HG03039 (cell line): ENCODE data around the gene PRKCB.

Source experiments
- ATAC-seq: cut with Tn5 transposase; IDR thresholded peaks from one replicate; pipeline ENCODE4 v1.9.1; 2021; ENCODE audit warnings: mild to moderate bottlenecking, moderate library complexity; ENCODE audit not compliant: unreplicated experiment

Gene PRKCB

DNA sequence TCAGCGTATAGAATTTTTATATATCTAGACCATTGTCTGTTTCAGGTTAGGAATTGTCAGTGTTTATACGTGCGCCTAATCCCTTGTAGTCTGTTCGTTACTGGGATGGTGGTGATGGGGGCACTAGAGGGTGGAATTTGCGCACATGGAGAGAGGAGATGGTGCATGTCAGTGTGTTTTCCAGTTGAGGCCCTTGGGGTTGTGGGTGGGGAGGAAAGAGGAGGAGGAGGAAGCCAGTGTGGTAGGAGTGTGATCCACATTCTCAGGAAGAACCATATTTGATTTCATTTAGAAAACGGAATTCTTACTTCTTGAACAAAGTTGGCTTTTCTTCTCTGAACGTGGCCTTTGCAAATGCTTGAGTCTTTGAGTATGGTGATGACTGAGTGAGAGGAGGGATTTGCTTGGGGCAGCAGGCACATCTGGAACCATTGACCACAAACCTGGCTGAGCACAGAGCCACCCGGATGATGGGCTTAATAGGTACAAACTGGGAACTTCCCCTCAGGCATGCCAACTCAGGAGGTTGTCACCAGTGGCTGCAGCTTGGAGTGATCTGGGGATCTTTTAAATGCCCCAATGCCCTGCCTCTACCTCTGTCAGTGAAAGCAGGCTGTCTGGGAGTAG is 98.9 kb downstream of the PRKCB start:
- no peak for ATAC-seq

DNA sequence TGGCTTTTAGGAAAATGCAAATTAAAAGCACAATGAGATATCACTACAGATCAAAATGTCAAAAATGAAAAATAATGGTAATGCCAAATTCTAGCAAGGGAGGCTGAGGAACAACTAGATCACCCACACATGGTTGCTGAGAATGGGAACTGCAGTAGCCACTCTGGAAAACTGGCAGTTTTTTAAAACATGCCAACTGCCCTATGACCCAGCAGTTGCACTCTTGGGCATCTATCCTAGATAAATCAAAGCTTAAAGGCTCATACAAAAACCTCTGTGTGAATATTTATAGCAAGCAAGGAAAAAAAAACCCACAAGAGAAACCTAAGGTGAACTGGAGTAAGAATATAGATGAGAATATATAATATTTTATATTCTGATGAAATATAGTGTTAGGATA is 104.3 kb downstream of the PRKCB start:
- ATAC-seq, result no peak

DNA sequence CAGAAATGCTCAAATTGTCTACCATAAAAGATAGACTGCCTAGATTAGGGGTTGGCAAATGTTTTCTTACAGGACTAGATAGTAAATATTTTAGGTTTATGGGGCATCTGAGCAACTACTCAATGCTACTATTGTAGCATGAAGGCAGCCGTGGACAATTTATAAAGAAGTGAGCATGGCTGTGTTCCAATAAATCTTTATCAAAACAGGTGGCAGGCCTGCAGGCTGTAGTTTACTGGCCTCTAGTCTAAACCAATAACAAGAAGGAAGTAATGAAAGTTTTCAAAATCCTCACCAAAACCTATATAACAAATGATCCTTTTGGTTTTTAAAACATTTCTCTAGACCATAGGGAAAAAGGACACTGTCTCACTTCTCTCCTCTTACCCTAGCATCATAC is 105.2 kb downstream of the PRKCB start:
- no peak for ATAC-seq

DNA sequence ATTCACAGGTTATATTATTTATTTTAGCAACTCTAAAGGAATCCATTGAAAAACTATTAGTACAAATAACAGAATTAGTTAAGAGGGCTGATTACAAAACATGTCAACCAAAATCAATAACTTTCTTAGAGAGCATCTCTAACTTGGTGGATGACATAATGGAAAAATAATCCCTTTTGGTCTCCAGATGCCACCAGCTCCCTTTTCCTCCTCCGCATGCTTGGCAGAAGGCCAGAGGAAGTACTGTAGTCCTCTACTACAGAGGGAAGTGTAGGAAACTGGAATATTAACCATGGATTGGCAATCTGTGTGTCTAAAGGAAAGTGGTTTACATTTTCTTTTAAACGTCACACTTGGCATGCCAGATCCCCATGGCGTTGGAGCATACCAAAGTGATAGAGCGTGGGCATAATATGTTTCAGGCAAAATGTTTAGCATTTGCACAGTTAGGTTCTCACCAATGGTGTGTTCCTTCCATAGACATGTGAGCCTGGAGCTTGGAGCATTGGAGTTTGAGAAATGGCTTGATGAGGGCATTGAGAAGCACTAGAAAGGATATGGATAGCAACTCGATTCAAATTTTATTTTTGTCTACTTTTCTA is 106.3 kb downstream of the PRKCB start:
- ATAC-seq, result no peak

DNA sequence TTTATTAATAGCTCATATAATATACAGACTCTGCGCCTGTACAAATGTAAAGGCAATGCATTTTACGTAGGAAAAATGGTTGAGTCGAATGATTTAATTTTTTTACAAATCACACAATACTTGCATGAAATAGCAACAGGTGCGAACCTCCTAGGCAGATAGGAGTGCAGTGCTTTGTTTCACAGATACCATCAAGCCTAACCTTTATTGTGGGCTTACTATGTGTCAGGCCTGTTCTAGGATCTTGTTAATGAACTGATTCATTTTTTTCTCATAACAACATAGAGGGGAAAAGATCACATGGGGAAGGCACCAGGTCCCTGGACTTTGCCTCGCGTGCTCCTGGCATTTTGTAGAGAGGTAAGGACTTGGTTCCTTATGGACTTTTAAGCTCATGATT is 107.8 kb downstream of the PRKCB start:
- ATAC-seq, result no peak

DNA sequence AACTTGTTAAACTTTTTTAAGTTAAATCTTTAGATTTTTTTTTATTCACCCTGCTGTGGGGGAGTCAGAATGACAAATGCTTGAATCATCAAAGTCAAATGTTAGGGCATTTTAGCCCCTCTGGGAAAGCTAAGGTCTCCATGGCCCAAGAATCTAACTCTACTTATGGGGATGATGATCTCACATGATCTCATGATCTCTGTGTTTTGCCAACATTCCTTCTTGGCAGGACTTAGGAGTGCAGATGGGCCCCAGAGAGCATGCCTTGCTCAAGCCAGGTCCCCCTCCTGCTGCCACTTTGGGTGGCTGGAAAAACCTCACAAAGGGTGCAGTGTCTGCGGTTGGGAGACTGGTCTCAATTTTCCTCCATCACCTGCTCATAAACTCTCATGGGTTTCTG is 108.6 kb downstream of the PRKCB start:
- ATAC-seq, result no peak

DNA sequence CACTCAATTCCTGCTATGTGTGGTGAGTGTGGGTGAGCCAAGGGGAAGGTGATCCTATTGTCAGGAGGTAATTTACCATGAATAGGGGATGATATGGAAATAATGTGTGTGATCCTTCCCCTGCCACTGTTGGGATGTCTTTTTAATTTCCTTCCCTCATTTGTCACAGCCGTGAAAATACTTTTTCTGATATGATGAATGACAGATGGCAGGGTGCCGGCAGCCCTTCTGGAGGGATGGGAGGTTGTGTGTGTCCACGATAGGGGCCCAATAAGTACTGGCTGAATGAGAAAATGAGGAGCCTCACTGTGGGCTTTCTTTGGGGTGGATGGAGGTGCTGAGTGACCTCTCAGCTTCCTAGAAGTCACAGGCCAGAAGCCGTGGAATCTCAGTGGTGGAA is 109.5 kb downstream of the PRKCB start:
- no peak for ATAC-seq

DNA sequence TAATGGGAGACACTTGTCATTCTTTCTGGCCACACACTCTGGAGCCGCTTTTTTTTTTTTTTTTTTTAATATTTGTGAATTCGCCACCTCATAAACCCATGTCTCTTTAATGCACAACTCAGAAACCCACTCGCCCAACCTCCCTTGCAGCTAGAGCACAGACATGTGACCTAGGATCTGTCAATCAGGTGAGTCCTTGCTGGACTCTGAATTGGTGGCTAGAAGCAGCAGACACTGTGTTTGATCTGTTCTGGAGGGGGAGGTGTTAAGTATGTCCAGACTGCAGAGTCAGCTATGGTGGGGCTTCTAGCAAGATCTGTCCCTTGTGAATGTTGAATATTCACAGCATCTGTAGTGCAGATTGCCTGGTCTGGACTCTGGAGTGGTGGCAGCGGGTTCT is 112.1 kb downstream of the PRKCB start:
- ATAC-seq, result no peak

DNA sequence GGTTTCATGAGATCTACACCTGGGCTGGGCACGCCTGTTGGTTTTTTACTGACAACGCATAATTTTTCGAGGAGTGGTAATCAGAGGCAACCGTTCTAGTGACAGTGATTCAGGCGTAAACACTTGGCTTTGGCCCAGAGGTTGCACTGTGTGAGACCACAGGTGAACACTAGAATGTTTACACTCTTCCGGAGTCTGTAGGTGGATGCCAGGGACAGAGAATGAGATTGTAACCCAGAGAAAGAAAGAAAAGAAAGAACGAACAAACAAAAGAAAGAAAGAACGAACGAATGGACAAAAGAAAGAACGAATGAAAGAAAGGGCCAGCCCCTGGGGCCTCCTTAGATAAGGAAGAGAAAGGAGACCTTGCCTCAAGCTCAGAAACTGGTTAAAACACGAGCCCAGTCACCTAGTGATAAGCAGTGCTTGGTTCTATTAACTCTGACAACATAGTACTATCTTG is 113.2 kb downstream of the PRKCB start:
- no peak for ATAC-seq

DNA sequence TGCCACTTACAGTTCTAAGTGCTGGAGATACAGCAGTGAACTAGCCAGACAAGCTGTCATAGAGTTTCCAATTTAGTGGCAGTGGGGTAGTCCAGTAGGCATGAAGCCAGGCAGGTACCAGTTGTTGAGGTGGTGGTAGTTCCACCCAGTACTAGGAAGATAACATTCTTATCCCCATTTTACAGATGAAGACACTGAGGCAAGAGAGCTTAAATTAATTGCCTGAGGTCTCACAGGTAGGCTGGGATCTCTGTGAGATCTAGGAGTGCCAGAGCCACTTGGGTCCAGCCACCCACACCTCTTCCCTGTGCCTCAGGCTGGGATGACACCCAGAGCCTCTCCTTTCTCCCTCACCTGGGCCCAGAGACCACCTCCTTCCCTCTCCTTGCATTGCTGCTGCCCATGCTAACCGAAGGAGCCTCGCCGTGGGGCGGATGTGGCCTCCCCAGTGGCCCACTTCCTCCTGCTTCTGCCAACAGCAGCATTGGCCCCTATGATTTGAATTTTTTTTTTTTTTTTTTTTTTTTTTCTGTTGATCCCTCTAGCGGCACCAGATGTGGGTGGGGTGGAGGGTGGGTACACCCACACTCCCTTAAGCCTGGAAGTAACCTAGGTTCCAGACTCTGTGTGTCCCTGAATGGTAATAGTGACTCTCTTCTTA is 114.0 kb downstream of the PRKCB start:
- ATAC-seq, result no peak

DNA sequence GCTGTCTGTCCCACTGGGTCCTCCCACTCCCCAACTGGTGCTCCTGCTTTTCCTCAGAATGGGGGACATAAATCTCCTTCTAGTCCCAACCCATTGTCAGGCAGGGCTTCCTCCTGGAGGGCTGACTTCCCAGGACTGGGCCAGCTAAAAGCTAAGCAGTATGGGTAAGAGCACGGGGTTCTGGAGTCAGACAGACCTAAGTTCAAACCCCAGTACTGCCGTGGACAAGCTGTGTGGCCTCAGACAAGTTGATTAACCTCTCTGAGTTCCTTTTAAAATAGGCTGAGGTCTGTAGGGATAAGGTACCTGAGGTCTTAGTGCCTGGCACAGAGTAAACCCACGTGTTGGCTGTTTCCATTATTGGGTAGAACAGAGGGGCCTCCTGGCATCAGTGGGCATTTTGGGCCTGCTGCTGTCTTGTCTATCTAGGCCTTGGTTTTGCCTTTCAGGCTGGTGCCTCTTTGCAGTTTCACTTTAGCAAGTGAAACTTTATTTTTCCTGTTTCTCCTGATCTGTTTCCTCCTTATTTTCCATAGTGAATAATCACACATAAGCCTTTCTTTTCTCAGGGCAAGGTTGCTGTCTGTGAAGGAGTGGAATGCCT is 114.6 kb downstream of the PRKCB start:
- no peak for ATAC-seq

DNA sequence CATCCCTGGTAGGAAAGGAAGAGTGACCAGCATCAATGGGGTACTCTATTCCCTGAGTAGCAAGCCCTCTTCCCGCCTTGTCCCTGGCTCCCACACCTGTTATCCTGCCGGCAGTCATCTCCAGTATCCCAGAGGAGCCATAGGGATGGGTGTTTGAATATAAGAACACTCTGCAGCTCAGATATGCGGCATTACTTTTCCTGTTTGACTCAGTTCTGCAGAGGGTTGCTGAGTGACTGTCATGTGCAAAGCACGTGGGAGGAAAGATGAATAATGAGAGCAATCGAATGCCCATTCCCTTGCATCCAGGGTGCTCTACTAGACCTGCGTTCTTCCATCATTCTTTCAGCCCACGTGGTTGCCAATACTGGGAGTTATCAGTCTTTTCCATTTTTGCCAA is 115.1 kb downstream of the PRKCB start:
- ATAC-seq, result no peak

DNA sequence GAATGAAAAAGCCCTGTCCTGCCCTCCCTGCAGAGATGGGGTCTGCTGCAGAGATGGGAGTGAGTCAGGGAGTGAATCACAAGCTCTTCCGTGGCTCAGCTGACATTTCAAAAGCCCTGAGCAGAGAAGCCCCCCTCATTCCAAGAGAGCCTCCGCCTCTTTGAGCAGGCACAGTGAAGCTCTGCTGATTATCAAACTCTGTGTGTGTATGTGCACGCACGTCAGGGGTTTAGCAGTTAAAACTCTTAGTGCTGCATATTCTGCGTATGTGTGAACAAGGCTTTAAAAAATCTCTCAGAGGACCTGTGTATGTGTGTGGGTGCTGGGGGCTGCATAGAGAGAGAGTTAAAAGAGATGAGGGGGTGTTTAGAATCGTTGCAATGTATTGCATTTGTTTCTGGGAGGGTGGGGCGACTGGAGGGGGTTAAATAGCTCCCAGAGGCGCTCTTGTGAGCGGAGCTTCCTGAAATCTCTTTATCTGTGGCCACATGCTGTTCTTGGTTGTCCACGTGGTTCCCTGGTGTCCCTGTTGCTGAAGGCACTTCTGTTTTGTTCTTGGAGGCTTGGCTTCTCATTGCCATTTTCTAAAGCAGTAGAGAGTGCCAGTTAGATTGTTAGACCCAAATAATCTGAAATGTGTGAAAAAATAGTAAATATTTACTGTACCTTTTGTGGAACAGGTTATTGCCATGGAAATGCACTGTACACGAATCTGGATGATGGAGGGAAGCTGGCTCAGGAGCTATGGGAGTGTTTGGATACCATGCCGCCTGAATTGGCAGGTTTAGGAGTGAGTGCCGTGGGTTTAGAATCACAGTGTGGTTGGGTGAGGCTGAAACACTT is 116.6 kb downstream of the PRKCB start:
- no peak for ATAC-seq

DNA sequence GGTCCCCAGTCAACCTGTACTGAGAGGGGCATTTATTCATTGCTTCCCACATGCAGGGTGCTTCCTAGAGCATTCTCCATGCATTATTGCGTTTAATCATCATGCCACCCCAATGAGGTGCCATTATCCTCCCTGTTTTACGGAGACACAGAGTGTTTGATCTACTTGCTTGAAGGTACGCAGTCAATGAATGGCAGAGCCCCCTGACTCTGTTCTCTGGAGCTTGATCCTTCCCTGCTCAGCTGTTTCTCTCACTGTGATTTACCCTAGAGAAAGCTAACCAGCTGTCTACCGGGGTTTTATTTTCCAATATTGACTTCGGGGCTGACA is 117.2 kb downstream of the PRKCB start:
- no peak for ATAC-seq

DNA sequence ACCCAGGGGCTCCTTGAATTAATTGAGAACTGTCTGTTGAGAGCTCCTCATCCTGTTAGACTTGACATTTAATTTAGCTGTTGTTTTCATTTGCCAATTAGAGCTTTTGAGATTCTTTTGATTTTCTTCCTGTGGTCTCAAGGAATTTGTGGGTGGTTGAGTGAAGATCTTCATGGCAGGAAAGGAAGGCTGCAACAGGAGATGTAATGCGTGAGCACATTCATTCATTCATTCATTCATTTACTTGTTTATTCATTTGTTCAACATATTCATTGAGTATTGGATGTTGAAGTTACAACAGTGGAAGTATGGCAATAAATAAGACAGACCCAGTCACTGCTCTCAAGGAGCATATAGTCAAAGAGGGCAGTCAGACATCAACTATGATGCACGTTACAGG is 117.7 kb downstream of the PRKCB start:
- ATAC-seq, result no peak

DNA sequence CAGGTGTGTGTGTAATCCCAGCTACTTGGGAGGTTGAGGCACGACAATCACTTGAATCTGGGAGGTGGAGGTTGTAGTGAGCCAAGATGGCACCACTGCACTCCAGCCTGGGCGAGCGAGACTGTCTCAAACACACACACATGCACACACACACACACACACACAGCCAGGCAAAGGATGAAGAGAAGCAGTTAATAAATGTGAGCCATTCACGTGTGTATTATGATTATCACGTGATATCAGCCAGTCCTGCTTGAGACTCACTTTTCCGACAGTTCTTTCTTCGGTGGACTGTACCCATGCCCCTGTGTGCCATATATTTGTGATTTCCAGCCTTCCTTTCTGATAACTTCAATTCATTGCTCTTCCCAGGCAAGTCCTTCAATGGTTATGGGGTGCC is 119.3 kb downstream of the PRKCB start:
- ATAC-seq, result no peak

DNA sequence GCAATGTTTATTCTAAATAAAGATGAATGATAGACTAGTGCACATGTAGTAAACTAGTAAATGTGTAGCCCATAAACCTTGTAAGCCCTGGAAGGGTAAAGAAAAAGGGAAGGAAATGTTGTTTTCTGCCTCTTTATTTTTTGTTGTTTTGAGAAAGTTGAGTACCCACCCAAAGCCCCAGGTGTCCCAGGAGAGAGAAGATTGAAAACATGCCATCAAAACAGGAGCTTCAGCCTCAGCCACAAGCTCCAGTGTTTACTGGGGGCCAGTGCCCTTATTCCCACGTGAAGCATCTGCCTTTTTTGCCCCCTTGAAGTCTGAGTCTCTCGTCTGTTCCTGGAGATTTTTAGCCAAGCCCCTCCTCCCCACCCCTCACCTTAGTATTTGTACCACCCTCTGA is 121.5 kb downstream of the PRKCB start:
- no peak for ATAC-seq

DNA sequence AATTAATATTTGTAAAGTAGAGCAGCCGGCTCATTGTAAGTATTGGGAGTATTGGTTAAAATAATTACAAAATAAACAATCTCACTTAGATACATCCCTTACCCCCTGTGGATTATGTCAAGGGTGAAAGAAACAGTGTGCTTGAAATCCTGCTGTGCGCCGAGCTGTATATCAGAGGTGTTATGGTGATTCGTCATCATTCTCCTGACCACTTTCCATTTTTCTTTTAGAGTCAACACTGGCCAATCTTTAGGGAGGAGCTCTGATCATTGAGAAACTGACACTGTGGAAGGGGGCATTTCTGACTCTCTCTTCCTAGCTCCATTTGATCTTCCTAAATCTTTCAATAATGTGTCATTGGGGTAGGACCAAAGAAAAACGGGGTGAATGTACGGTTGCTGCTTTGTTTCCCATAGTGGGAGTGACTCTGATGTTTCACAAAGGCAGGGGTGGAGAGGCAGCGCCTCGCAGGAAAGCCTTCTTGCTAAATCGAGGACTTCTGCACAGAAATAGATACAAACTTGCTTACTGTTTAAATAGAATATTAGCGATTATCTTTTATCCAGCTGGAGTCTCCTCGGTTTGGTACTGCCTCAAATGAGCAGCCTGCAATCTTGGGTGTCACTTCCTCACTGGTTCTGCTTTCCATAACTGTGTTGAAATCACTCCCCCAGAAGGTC is 123.4 kb downstream of the PRKCB start:
- no peak for ATAC-seq

DNA sequence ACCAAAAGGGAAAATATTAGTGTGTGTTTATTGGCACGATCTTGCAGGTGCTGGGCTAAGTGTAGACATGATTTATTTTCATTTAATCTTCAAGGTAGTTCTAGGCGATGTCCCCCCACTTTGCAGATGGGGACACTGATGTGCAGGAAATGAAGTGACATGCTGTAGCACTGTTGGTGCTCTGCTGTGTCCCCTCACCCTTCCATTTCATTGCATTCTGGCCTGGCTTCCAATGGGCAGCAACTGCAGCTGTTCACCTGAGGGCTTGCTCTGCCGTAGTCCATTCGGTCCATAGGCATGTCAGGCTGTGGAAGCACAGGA is 123.9 kb downstream of the PRKCB start:
- no peak for ATAC-seq

DNA sequence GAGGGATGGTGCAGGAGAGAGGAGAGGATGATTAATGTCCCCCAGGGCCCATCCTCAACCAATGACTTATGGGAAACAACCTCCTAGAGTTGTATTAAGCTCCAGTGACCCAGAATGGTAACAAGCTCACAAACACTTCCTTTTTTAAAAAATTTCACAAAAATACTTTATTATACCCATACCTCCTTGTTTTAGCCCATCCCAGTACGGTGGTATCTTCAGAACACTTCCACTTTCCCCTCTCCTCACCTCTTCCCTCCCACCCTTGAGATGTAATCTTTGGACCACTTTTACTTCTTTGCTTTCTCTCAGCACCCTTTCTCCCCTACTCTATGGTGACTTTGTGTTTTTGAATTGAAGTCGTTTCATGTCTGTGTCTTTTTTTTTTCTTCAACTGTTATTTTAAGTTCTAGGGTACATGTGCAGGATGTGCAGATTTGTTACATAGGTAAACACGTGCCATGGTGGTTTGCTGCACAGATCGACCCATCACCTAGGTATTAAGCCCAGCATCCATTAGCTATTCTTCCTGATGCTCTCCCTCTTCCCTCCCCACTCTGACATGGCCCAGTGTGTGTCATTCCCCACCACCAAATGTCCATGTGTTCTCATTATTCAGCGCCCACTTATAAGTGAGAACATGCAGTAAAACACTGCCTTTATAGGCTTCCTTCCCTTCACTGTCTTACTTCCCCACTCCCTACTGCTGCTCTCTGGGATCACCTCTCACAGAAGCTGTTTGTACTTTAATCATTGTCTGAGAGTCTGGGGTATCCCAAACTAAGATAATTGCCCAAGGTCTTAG is 124.5 kb downstream of the PRKCB start:
- no peak for ATAC-seq
